HCT116 (cell line): ENCODE results near the gene ACACA. TPM values are rescaled to one million over a fixed set of nuclear protein-coding genes. Genes with fewer than 3 reads are reported as not detected.

Source experiments
- ATAC-seq: fragments of 200-7000 bp; cut with Tn5 transposase; 2 replicates; pipeline ENCODE4 v1.9.1; 2020; ENCODE audit warnings: mild to moderate bottlenecking, moderate library complexity
- BruUV-seq: library from RNA; stranded (reverse); fragments of 400-500 nt; replicated peaks from 2 replicates; lab custom pipeline; 2021; lab: Mats Ljungman, UMichigan
- CTCF ChIA-PET: fragments of 300-600 bp; sonication (Branson Sonifier 250); formaldehyde crosslinking; loops from one replicate; lab custom pipeline; 2021; ENCODE audit warnings: antibody characterized with exemption; lab: Charles Lee
- POLR2A ChIA-PET: fragments of 300-600, 350-600 bp; sonication (Branson Sonifier 250); formaldehyde crosslinking; loops from one replicate; lab custom pipeline; 2021; ENCODE audit warnings: antibody characterized with exemption; lab: Charles Lee
- RAD21 ChIA-PET, 2 experiments: fragments of 300-600 bp; sonication (Branson Sonifier 250); formaldehyde crosslinking; loops; one replicate each; lab custom pipeline; 2023; ENCODE audit warnings: low total read pairs in 2 of 2; ENCODE audit not compliant: uncharacterized antibody in 2 of 2, unreplicated experiment in 2 of 2, low non-redundant PET in 1 of 2; lab: Charles Lee
- DNase-seq: peaks from one replicate; pipeline ENCODE4 v3.0.0-alpha.2; 2010; ENCODE audit warnings: low read depth, low spot score
- H2AFZ ChIP-seq: fragments of 200-600 bp; shearing (Covaris generic), sonication (generic); 2 replicates; pipeline ENCODE4 v1.6.1; 2017; ENCODE audit warnings: low read depth, mixed run types, mixed read lengths, antibody characterized with exemption, low read length; ENCODE audit not compliant: poor library complexity, severe bottlenecking
- H3K27ac ChIP-seq: 2 replicates; pipeline ENCODE4 v1.5.1; 2012; ENCODE audit warnings: low read depth, low read length
- H3K27me3 ChIP-seq: fragments of 200-600 bp; sonication (generic); 2 replicates; pipeline ENCODE4 v1.6.1; 2016; ENCODE audit warnings: mixed run types, low read length, mixed read lengths; ENCODE audit not compliant: insufficient read depth
- H3K36me3 ChIP-seq, 2 experiments: fragments of 200-500 bp in 1 of 2; fragments of 200-600 bp in 1 of 2; sonication (Bioruptor generic) in 1 of 2; sonication (generic) in 1 of 2; 2 replicates each; pipeline versions ENCODE4 v1.5.1 to v1.6.1; 2014 to 2016; ENCODE audit warnings: low read length in 2 of 2, inconsistent platforms in 1 of 2, mixed read lengths in 1 of 2, mixed run types in 1 of 2; ENCODE audit not compliant: insufficient read depth in 2 of 2, control insufficient read depth in 1 of 2
- H3K4me1 ChIP-seq, 2 experiments: fragments of 200-600 bp in 1 of 2; sonication (generic) in 1 of 2; 2 replicates each; pipeline versions ENCODE4 v1.5.1 to v1.6.1; 2012 to 2017; ENCODE audit warnings: low read length in 2 of 2, inconsistent platforms in 1 of 2, mild to moderate bottlenecking in 1 of 2, mixed read lengths in 1 of 2, mixed run types in 1 of 2, moderate library complexity in 1 of 2; ENCODE audit not compliant: insufficient read depth in 2 of 2, control insufficient read depth in 1 of 2
- H3K4me2 ChIP-seq: fragments of 200-600 bp; sonication (generic); 2 replicates; pipeline ENCODE4 v1.6.1; 2017; ENCODE audit warnings: mixed run types, low read length, mixed read lengths
- H3K4me3 ChIP-seq, 2 experiments: fragments of 200-600 bp in 1 of 2; sonication (generic) in 1 of 2; replicated peaks in 1 of 2; 2 replicates each; pipeline ENCODE4 v1.5.1; 2011 to 2016; ENCODE audit warnings: low read length in 2 of 2, control low read depth in 1 of 2, low read depth in 1 of 2, mild to moderate bottlenecking in 1 of 2, mixed read lengths in 1 of 2, mixed run types in 1 of 2
- H3K79me2 ChIP-seq: fragments of 200-600 bp; sonication (generic); 2 replicates; pipeline ENCODE4 v1.6.1; 2017; ENCODE audit warnings: mild to moderate bottlenecking, mixed run types, low read length, moderate library complexity, mixed read lengths; ENCODE audit not compliant: insufficient read depth
- H3K9ac ChIP-seq: fragments of 200-600 bp; sonication (generic); 2 replicates; pipeline ENCODE4 v1.6.1; 2016; ENCODE audit warnings: low read length, mixed read lengths
- H3K9me2 ChIP-seq: fragments of 200-600 bp; sonication (generic), shearing (Covaris generic); 2 replicates; pipeline ENCODE4 v1.6.1; 2017; ENCODE audit warnings: mixed run types, mild to moderate bottlenecking, moderate library complexity; ENCODE audit not compliant: insufficient read depth
- H3K9me3 ChIP-seq, 2 experiments: fragments of 200-500 bp in 1 of 2; fragments of 200-600 bp in 1 of 2; sonication (Bioruptor generic) in 1 of 2; sonication (generic) in 1 of 2; 2 replicates each; pipeline ENCODE4 v1.6.1; 2014 to 2017; ENCODE audit warnings: low read length in 2 of 2, mixed read lengths in 2 of 2, inconsistent platforms in 1 of 2, low read depth in 1 of 2, mild to moderate bottlenecking in 1 of 2, mixed run types in 1 of 2, moderate library complexity in 1 of 2; ENCODE audit not compliant: control insufficient read depth in 1 of 2, insufficient read depth in 1 of 2
- H4K20me1 ChIP-seq: fragments of 200-600 bp; sonication (generic), shearing (Covaris generic); 2 replicates; pipeline ENCODE4 v1.6.1; 2017; ENCODE audit warnings: mixed run types, mild to moderate bottlenecking, moderate library complexity; ENCODE audit not compliant: insufficient read depth
- CBX3 ChIP-seq: IDR thresholded peaks from 2 replicates; pipeline ENCODE4 v1.6.1; 2012; ENCODE audit warnings: low read depth
- CEBPB ChIP-seq: IDR thresholded peaks from 2 replicates; pipeline ENCODE4 v1.6.1; 2012; ENCODE audit warnings: low read depth
- EZH2 ChIP-seq: fragments of 200-600 bp; sonication (generic); IDR thresholded peaks from 2 replicates; pipeline ENCODE4 v1.6.1; 2017; ENCODE audit warnings: antibody characterized with exemption, mixed run types
- EZH2phosphoT487 ChIP-seq: fragments of 200-600 bp; IDR thresholded peaks from 2 replicates; pipeline ENCODE4 v1.6.1; 2018; ENCODE audit warnings: antibody characterized with exemption, borderline replicate concordance
- FOSL1 ChIP-seq: IDR thresholded peaks from 2 replicates; pipeline ENCODE4 v1.6.1; 2012; ENCODE audit warnings: low read depth
- JUND ChIP-seq: IDR thresholded peaks from 2 replicates; pipeline ENCODE4 v1.6.1; 2012
- POLR2A ChIP-seq: IDR thresholded peaks from 2 replicates; pipeline ENCODE4 v1.7.0; 2011; ENCODE audit warnings: borderline replicate concordance; ENCODE audit not compliant: insufficient read depth, insufficient read length; ENCODE audit errors: extremely low read depth
- POLR2AphosphoS5 ChIP-seq: IDR thresholded peaks from 2 replicates; pipeline ENCODE4 v1.6.1; 2011; ENCODE audit warnings: mild to moderate bottlenecking, low read depth, low read length, moderate library complexity
- RAD21 ChIP-seq: IDR thresholded peaks from 2 replicates; pipeline ENCODE4 v1.6.1; 2012; ENCODE audit warnings: low read depth, mild to moderate bottlenecking
- SIN3A ChIP-seq: IDR thresholded peaks from 2 replicates; pipeline ENCODE4 v1.6.1; 2012; ENCODE audit warnings: low read depth
- SRF ChIP-seq: IDR thresholded peaks from 2 replicates; pipeline ENCODE4 v1.6.1; 2012; ENCODE audit warnings: low read depth
- TCF7L2 ChIP-seq: IDR thresholded peaks from 2 replicates; pipeline ENCODE4 v1.7.0; 2011; ENCODE audit warnings: borderline replicate concordance, inconsistent platforms; ENCODE audit not compliant: insufficient read depth, insufficient read length; ENCODE audit errors: extremely low read depth
- YY1 ChIP-seq: IDR thresholded peaks from 2 replicates; pipeline ENCODE4 v1.6.1; 2011; ENCODE audit warnings: low read length, low read depth, moderate library complexity, mild to moderate bottlenecking; ENCODE audit not compliant: insufficient replicate concordance; ENCODE audit errors: extremely low read depth
- ZBTB33 ChIP-seq: IDR thresholded peaks from 2 replicates; pipeline ENCODE4 v1.6.1; 2011; ENCODE audit warnings: mild to moderate bottlenecking, low read length, moderate library complexity; ENCODE audit not compliant: insufficient replicate concordance; ENCODE audit errors: extremely low read depth
- ZFX ChIP-seq: fragments of 450-650 bp; IDR thresholded peaks from 2 replicates; pipeline ENCODE4 v1.6.1; 2017
- ZNF274 ChIP-seq: fragments of 200-500 bp; sonication (Bioruptor generic); IDR thresholded peaks from 2 replicates; pipeline ENCODE4 v1.6.1; 2014; ENCODE audit warnings: mild to moderate bottlenecking, low read depth, low read length, inconsistent platforms
- intact Hi-C: fragments of 100-400 bp; cut with micrococcal nuclease; formaldehyde crosslinking; loops from 2 replicates; pipeline ENCODE4 v1.10.0; 2022
- total RNA-seq: library from RNA; stranded (reverse); gene quantifications from one replicate; pipeline ENCODE4 v1.2.1, GENCODE V29; 2021; ENCODE audit not compliant: unreplicated experiment
- TF ChIP-seq, protein P1 (sequence below), 3 experiments: fragments of 200-600 bp in 1 of 3; sonication (generic) in 1 of 3; IDR thresholded peaks in 2 of 3; conservative IDR thresholded peaks in 1 of 3; 2 replicates each; pipeline ENCODE4 v1.5.1; 2012 to 2017; ENCODE audit warnings: low read depth in 2 of 3, low read length in 2 of 3, antibody characterized with exemption in 1 of 3, borderline replicate concordance in 1 of 3, control low read depth in 1 of 3, mild to moderate bottlenecking in 1 of 3, mixed read lengths in 1 of 3, mixed run types in 1 of 3, moderate library complexity in 1 of 3; ENCODE audit not compliant: insufficient read depth in 1 of 3
- TF ChIP-seq, protein P2 (sequence below): IDR thresholded peaks from 2 replicates; pipeline ENCODE4 v1.6.1; 2012
- TF ChIP-seq, protein P3 (sequence below): IDR thresholded peaks from 2 replicates; pipeline ENCODE4 v1.6.1; 2012

ACACA gene
- total RNA-seq, 1 experiment from 2014 or later, result 161 TPM

- no peaks in the 10 kb centered on the region for H3K27me3 ChIP-seq
- H4K20me1 ChIP-seq, result 0 out of 2 replicates have a peak, but pooled peaks cover 3% of the 10 kb centered on the region
- no peaks in the 10 kb centered on the region for H3K79me2 ChIP-seq
- TF ChIP-seq POLR2AphosphoS5 (no peak), POLR2A (no peak), CBX3 (no peak), EZH2 (no peak), ZNF274 (no peak), ZFX (no peak), RAD21 (no peak), ZBTB33 (no peak), CEBPB (no peak), TCF7L2 (no peak), SIN3A (no peak), SRF (no peak), JUND (no peak), EZH2phosphoT487 (no peak), FOSL1 (no peak), YY1 (no peak)
- TF ChIP-seq, protein P1, sequence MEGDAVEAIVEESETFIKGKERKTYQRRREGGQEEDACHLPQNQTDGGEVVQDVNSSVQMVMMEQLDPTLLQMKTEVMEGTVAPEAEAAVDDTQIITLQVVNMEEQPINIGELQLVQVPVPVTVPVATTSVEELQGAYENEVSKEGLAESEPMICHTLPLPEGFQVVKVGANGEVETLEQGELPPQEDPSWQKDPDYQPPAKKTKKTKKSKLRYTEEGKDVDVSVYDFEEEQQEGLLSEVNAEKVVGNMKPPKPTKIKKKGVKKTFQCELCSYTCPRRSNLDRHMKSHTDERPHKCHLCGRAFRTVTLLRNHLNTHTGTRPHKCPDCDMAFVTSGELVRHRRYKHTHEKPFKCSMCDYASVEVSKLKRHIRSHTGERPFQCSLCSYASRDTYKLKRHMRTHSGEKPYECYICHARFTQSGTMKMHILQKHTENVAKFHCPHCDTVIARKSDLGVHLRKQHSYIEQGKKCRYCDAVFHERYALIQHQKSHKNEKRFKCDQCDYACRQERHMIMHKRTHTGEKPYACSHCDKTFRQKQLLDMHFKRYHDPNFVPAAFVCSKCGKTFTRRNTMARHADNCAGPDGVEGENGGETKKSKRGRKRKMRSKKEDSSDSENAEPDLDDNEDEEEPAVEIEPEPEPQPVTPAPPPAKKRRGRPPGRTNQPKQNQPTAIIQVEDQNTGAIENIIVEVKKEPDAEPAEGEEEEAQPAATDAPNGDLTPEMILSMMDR (IDR thresholded peaks at IDR 0.05 in 2 of 3, conservative IDR thresholded peaks at IDR 0.05 in 1 of 3; ENCODE audit: borderline replicate concordance in 1 of 3, insufficient read depth in 1 of 3, low read depth in 2 of 3, low read length in 2 of 3), result no peak
- TF ChIP-seq, protein P2, sequence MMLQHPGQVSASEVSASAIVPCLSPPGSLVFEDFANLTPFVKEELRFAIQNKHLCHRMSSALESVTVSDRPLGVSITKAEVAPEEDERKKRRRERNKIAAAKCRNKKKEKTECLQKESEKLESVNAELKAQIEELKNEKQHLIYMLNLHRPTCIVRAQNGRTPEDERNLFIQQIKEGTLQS, result no peak
- TF ChIP-seq, protein P3, sequence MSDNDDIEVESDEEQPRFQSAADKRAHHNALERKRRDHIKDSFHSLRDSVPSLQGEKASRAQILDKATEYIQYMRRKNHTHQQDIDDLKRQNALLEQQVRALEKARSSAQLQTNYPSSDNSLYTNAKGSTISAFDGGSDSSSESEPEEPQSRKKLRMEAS, result no peak
- no peak overlapping the region for H3K27ac ChIP-seq
- H3K9me3 ChIP-seq, result no peaks in the 10 kb centered on the region
- no peak for ATAC-seq
- RAD21 ChIA-PET, result no interaction called here
- POLR2A ChIA-PET, result no interaction called here
- peaks cover 25 to 52% of the 10 kb centered on the region in 2 experiments; a peak in 3 of 4 replicates for H3K36me3 ChIP-seq
- CTCF ChIA-PET, result no interaction called here
- DNase-seq, result no peak
- BruUV-seq, result no TSS peak
- no peak overlapping the region for H3K9ac ChIP-seq
- H3K4me3 ChIP-seq, result no peak overlapping the region
- H2AFZ ChIP-seq, result no peak overlapping the region
- intact Hi-C loops, result loop anchor here (10.0 kb wide), 1 partner anchor 342 kb away; no protein-coding TSS in a partner anchor
- no peaks in the 10 kb centered on the region for H3K9me2 ChIP-seq
- H3K4me1 ChIP-seq, result no peaks in the 10 kb centered on the region
- H3K4me2 ChIP-seq, result no peak overlapping the region
These were observed 173.6 kb downstream of the ACACA start for GRCh38 chr17:37233036-37233435.
